RWPE2 (cell line): ENCODE measurements around the gene RPS23.

Experiments used
- ATAC-seq: fragments of 200-7000 bp; cut with Tn5 transposase; 3 replicates; pipeline ENCODE4 v1.9.1; 2021; ENCODE audit warnings: low read depth
- DNase-seq: peaks from one replicate; pipeline ENCODE4 v3.0.0-alpha.2; 2020; ENCODE audit warnings: low spot score
- H3K27ac ChIP-seq: fragments of 450-650 bp; 2 replicates; pipeline ENCODE4 v1.5.1; 2017; ENCODE audit warnings: mild to moderate bottlenecking; ENCODE audit not compliant: poor library complexity, severe bottlenecking
- H3K27me3 ChIP-seq: fragments of 250-450 bp; sonication (Bioruptor Pico); 2 replicates; pipeline ENCODE4 v1.5.1; 2021; ENCODE audit warnings: mild to moderate bottlenecking, moderate library complexity; ENCODE audit not compliant: insufficient read depth, poor library complexity, severe bottlenecking
- H3K36me3 ChIP-seq: fragments of 250-450 bp; sonication (Bioruptor Pico); 2 replicates; pipeline ENCODE4 v1.5.1; 2020; ENCODE audit warnings: low read depth, mild to moderate bottlenecking, moderate library complexity
- H3K4me1 ChIP-seq: fragments of 250-450 bp; sonication (Bioruptor Pico); 2 replicates; pipeline ENCODE4 v1.5.1; 2021; ENCODE audit warnings: mild to moderate bottlenecking, moderate library complexity; ENCODE audit not compliant: insufficient read depth, poor library complexity, severe bottlenecking
- H3K4me3 ChIP-seq: fragments of 250-450 bp; sonication (Bioruptor Pico); 2 replicates; pipeline ENCODE4 v1.5.1; 2021; ENCODE audit warnings: mild to moderate bottlenecking, moderate library complexity; ENCODE audit not compliant: severe bottlenecking
- H3K9me3 ChIP-seq: fragments of 250-450 bp; sonication (Bioruptor Pico); 2 replicates; pipeline ENCODE4 v1.5.1; 2021; ENCODE audit warnings: mild to moderate bottlenecking, moderate library complexity; ENCODE audit not compliant: severe bottlenecking
- TF ChIP-seq, protein P1 (sequence below): fragments of 450-650 bp; IDR thresholded peaks from one replicate; pipeline ENCODE4 v1.5.1; 2017; ENCODE audit warnings: mild to moderate bottlenecking, moderate library complexity; ENCODE audit not compliant: poor library complexity, severe bottlenecking

Gene RPS23

DNA sequence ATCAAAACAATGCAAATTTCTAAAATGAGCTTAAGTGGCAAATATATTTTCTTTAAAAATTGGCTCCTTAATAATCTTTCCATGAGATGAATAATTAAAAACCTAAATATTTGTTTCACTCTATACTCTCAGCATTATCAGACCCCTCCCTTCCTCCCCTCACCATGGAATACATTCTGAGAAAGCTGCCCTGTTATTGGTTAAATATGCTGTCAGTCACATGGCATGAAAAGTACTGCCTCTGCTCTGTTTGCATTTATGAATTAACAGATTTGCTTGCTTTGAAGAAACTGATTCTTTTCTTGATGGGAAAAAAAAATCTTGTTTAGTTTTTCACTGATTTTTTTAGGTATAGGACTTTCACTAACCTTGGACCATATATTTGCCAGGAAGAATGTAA, 17.0 kb upstream of the RPS23 start:
- DNase-seq = no peak
- TF ChIP-seq, protein P1, sequence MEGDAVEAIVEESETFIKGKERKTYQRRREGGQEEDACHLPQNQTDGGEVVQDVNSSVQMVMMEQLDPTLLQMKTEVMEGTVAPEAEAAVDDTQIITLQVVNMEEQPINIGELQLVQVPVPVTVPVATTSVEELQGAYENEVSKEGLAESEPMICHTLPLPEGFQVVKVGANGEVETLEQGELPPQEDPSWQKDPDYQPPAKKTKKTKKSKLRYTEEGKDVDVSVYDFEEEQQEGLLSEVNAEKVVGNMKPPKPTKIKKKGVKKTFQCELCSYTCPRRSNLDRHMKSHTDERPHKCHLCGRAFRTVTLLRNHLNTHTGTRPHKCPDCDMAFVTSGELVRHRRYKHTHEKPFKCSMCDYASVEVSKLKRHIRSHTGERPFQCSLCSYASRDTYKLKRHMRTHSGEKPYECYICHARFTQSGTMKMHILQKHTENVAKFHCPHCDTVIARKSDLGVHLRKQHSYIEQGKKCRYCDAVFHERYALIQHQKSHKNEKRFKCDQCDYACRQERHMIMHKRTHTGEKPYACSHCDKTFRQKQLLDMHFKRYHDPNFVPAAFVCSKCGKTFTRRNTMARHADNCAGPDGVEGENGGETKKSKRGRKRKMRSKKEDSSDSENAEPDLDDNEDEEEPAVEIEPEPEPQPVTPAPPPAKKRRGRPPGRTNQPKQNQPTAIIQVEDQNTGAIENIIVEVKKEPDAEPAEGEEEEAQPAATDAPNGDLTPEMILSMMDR = no peak
- H3K4me1 ChIP-seq = no peaks in the 10 kb centered on the region

DNA sequence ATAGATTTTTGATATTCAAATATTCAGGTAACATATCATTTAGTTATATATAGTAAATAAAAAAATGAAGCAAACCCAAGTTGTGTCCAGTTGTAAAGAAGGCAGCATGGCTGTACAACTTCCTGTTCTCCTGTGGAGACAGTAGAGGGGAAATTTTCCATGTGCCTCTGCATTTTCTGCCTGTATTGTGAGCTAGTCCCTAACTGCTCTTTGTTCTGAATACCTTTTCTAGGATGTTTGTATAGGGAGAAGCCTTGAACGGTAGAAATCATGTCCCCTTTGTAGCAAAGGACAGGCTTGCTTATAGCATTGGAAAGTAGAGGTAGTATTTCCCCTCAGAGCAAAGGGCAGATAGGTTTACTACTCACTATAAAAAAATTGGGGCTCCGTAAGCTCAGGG, 13.3 kb upstream of the RPS23 start:
- no peak overlapping the region for H3K4me3 ChIP-seq
- DNase-seq = no peak
- no peaks in the 10 kb centered on the region for H3K9me3 ChIP-seq
- no peaks in the 10 kb centered on the region for H3K36me3 ChIP-seq
- no peak overlapping the region for H3K27ac ChIP-seq
- no peak for ATAC-seq
- H3K27me3 ChIP-seq = no peaks in the 10 kb centered on the region
- TF ChIP-seq, protein P1 = no peak
- H3K4me1 ChIP-seq = no peaks in the 10 kb centered on the region

More for the DNA sequence above, 17.0 kb upstream of the RPS23 start:
- H3K36me3 ChIP-seq = no peaks in the 10 kb centered on the region
- no peaks in the 10 kb centered on the region for H3K9me3 ChIP-seq
- no peak for ATAC-seq
- H3K27me3 ChIP-seq = no peaks in the 10 kb centered on the region
- H3K27ac ChIP-seq = no peak overlapping the region
- H3K4me3 ChIP-seq = no peak overlapping the region

DNA sequence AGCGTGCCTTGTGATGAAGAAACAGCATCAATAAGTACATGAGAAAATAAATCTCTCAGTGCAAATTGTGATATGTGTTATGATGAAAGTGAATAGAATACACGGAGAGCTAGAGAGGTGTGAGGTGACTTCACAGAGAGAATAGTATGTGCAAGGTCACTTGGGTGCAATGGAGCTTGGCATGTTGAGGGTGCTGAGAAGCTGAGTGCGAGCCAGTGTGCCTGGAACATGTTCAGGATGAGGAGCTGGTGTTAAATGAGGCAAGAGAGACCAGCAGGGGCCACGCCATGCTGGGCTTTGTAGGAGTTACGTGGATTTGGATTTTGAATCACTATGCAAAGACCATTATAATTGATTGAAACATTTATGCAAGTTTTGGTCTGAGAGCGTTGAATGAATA, 12.8 kb upstream of the RPS23 start:
- H3K4me3 ChIP-seq = no peak overlapping the region
- no peaks in the 10 kb centered on the region for H3K27me3 ChIP-seq
- no peak for ATAC-seq
- no peaks in the 10 kb centered on the region for H3K4me1 ChIP-seq
- H3K36me3 ChIP-seq = no peaks in the 10 kb centered on the region
- TF ChIP-seq, protein P1 = no peak
- DNase-seq = no peak
- no peaks in the 10 kb centered on the region for H3K9me3 ChIP-seq
- H3K27ac ChIP-seq = no peak overlapping the region

DNA sequence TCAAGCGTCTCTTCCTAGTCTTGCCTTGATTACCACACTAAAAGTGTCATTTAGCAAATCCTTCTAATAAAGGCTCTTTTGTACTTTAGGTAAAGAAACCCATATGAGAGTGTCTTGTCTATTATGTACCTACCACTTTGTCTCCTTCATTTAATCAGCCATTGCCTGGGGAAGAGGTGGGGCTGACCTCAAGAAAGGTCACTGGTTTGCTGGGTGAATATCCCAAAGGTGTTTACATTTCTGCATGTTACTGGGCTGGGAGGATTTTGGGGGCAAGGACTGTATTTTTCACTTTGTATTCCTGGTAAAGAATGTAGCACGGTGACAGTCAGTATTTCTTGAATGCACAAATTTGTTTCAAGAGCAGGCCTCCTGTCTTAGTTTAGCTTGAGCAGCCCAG, 11.9 kb upstream of the RPS23 start:
- Histone ChIP-seq H3K9me3 (no peaks in the 10 kb centered on the region), H3K4me3 (no peak overlapping the region), H3K36me3 (no peaks in the 10 kb centered on the region), H3K27me3 (no peaks in the 10 kb centered on the region), H3K27ac (no peak overlapping the region), H3K4me1 (no peaks in the 10 kb centered on the region)
- DNase-seq (no peak), ATAC-seq (no peak)
- TF ChIP-seq, protein P1 = no peak

DNA sequence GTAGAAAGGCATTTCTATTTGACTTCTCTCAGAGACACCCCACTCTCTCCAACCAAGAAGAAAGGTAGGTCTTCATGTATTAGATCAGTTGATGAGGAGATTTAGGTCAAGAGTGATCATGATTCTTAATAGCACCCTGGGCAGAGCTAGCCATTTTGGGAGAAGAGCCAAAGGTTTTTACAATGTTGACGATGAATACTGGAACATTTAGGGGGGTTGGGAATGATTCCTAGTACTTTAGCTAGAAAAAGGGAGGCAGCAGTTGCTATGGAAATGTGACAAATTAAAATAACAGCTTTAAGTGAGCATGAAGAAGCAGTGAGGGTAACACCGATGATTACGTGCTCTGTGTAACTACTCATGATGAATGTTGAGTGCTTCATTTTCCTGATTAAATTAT, 9.5 kb upstream of the RPS23 start:
- TF ChIP-seq, protein P1 = no peak
- no peak for DNase-seq
- ATAC-seq = no peak
- H3K27me3 ChIP-seq = no peaks in the 10 kb centered on the region
- no peak overlapping the region for H3K27ac ChIP-seq
- no peaks in the 10 kb centered on the region for H3K9me3 ChIP-seq
- H3K4me1 ChIP-seq = no peaks in the 10 kb centered on the region
- no peaks in the 10 kb centered on the region for H3K36me3 ChIP-seq
- no peak overlapping the region for H3K4me3 ChIP-seq
